Measurements from ENCODE around the gene CECR2. TPM values are rescaled to one million over a fixed set of nuclear protein-coding genes. Genes with fewer than 3 reads are reported as not detected.

The CECR2 gene
- polyA plus RNA-seq, 1 donor from 2014 or later: 2.1 TPM

GRCh38 chr22:17339095-17339693 is 30.1 kb upstream of the CECR2 start:
- Histone ChIP-seq H2AFZ (ENCODE audit: low read depth, low read length) (no peak overlapping the region), H3F3A (ENCODE audit: insufficient read depth, low read length, poor library complexity, severe bottlenecking) (no peaks in the 10 kb centered on the region), H3K9me3 (ENCODE audit: low read length) (no peaks in the 10 kb centered on the region), H3K9ac (ENCODE audit: low read length) (no peak overlapping the region), H3K4me3 (ENCODE audit: low read length) (no peak overlapping the region), H3K36me3 (ENCODE audit: insufficient read depth, low read length) (no peaks in the 10 kb centered on the region), H3K27ac (ENCODE audit: low read length) (no peak overlapping the region), H4K20me1 (ENCODE audit: insufficient read depth) (no peaks in the 10 kb centered on the region), H3K4me2 (ENCODE audit: low read length) (no peak overlapping the region), H3K79me2 (replicated peaks; ENCODE audit: insufficient read depth, low read length) (no peaks in the 10 kb centered on the region), H3K9me2 (ENCODE audit: insufficient read depth, low read length) (no peaks in the 10 kb centered on the region), H3K27me3 (ENCODE audit: insufficient read depth, low read depth, low read length) (no peaks in the 10 kb centered on the region)
- no peak for TF ChIP-seq POLR2AphosphoS5 (IDR thresholded peaks at IDR 0.05)
- no peak for TF ChIP-seq REST (IDR thresholded peaks at IDR 0.05; ENCODE audit: borderline replicate concordance)
- no peak for TF ChIP-seq SMC3 (conservative IDR thresholded peaks at IDR 0.05; ENCODE audit: poor library complexity)

- H3K27me3 ChIP-seq (ENCODE audit: insufficient read depth, low read depth, low read length): no peaks in the 10 kb centered on the region
- H3K79me2 ChIP-seq (replicated peaks; ENCODE audit: insufficient read depth, low read length): no peaks in the 10 kb centered on the region
- H3F3A ChIP-seq (ENCODE audit: insufficient read depth, low read length, poor library complexity, severe bottlenecking): no peaks in the 10 kb centered on the region
- H2AFZ ChIP-seq (ENCODE audit: low read depth, low read length): no peak overlapping the region
- no peaks in the 10 kb centered on the region for H3K9me3 ChIP-seq (ENCODE audit: low read length)
- H3K27ac ChIP-seq (ENCODE audit: low read length): no peak overlapping the region
- no peak overlapping the region for H3K4me2 ChIP-seq (ENCODE audit: low read length)
- no peak for TF ChIP-seq REST (IDR thresholded peaks at IDR 0.05; ENCODE audit: borderline replicate concordance)
- H3K4me3 ChIP-seq (ENCODE audit: low read length): no peak overlapping the region
- H3K9me2 ChIP-seq (ENCODE audit: insufficient read depth, low read length): no peaks in the 10 kb centered on the region
- no peak overlapping the region for H3K9ac ChIP-seq (ENCODE audit: low read length)
- no peaks in the 10 kb centered on the region for H4K20me1 ChIP-seq (ENCODE audit: insufficient read depth)
- H3K36me3 ChIP-seq (ENCODE audit: insufficient read depth, low read length): no peaks in the 10 kb centered on the region
These were observed 26.9 kb upstream of the CECR2 start for GRCh38 chr22:17342361-17342760.

- TF ChIP-seq MXI1 (conservative IDR thresholded peaks at IDR 0.05; ENCODE audit: poor library complexity, severe bottlenecking): no peak
- no peak for TF ChIP-seq RAD21 (conservative IDR thresholded peaks at IDR 0.05)
- no peak for TF ChIP-seq TAF1 (IDR thresholded peaks at IDR 0.05; ENCODE audit: low read depth)
- no peak for TF ChIP-seq POLR2AphosphoS5 (IDR thresholded peaks at IDR 0.05)
- no peak for TF ChIP-seq SMC3 (conservative IDR thresholded peaks at IDR 0.05; ENCODE audit: poor library complexity)
- TF ChIP-seq EP300 (conservative IDR thresholded peaks at IDR 0.05; ENCODE audit: poor library complexity, severe bottlenecking): no peak
- no peak for TF ChIP-seq CTCF (IDR thresholded peaks at IDR 0.05; ENCODE audit: poor library complexity, severe bottlenecking)
- no peak for TF ChIP-seq REST (IDR thresholded peaks at IDR 0.05; ENCODE audit: borderline replicate concordance)
- TF ChIP-seq EZH2 (IDR thresholded peaks at IDR 0.05; ENCODE audit: borderline replicate concordance, insufficient read depth, low read length, poor library complexity, severe bottlenecking): no peak
- H3K9me3 ChIP-seq (ENCODE audit: low read length): no peaks in the 10 kb centered on the region
- H3K27me3 ChIP-seq (ENCODE audit: insufficient read depth, low read depth, low read length): no peaks in the 10 kb centered on the region
- no peak overlapping the region for H3K4me2 ChIP-seq (ENCODE audit: low read length)
- no peaks in the 10 kb centered on the region for H3F3A ChIP-seq (ENCODE audit: insufficient read depth, low read length, poor library complexity, severe bottlenecking)
- no peak overlapping the region for H3K9ac ChIP-seq (ENCODE audit: low read length)
- H3K36me3 ChIP-seq (ENCODE audit: insufficient read depth, low read length): no peaks in the 10 kb centered on the region
- no peaks in the 10 kb centered on the region for H3K79me2 ChIP-seq (replicated peaks; ENCODE audit: insufficient read depth, low read length)
- no peak overlapping the region for H3K27ac ChIP-seq (ENCODE audit: low read length)
- H3K9me2 ChIP-seq (ENCODE audit: insufficient read depth, low read length): no peaks in the 10 kb centered on the region
- H3K4me3 ChIP-seq (ENCODE audit: low read length): no peak overlapping the region
- no peaks in the 10 kb centered on the region for H4K20me1 ChIP-seq (ENCODE audit: insufficient read depth)
- H2AFZ ChIP-seq (ENCODE audit: low read depth, low read length): no peak overlapping the region
These were observed 25.5 kb upstream of the CECR2 start for GRCh38 chr22:17343766-17344165.
